Kidney epithelial cell (primary cell): ENCODE measurements around the gene ZNF148. TPM values are rescaled to one million over a fixed set of nuclear protein-coding genes. Genes with fewer than 3 reads are reported as not detected.

ENCODE experiments used
- DNase-seq: peaks from one replicate; pipeline ENCODE4 v3.0.0-alpha.2; 2010; ENCODE audit warnings: low read depth
- H3K27me3 ChIP-seq: 2 replicates; pipeline ENCODE4 v1.6.0; 2011; ENCODE audit warnings: low read length; ENCODE audit not compliant: control insufficient read depth, insufficient read depth
- H3K36me3 ChIP-seq: 2 replicates; pipeline ENCODE4 v1.5.1; 2011; ENCODE audit warnings: low read length; ENCODE audit not compliant: control insufficient read depth, insufficient read depth
- H3K4me3 ChIP-seq: 2 replicates; pipeline ENCODE4 v1.5.1; 2011; ENCODE audit warnings: low read depth, mild to moderate bottlenecking, control low read depth, low read length
- CTCF ChIP-seq: IDR thresholded peaks from 2 replicates; pipeline ENCODE4 v1.5.1; 2011; ENCODE audit warnings: mild to moderate bottlenecking, moderate library complexity, low read length, control low read depth, inconsistent platforms; ENCODE audit not compliant: insufficient read depth, poor library complexity, severe bottlenecking
- total RNA-seq: library from RNA; depleted of rRNA; stranded (reverse); fragments of >200 nt; gene quantifications from 2 replicates; pipeline ENCODE4 v1.2.3, GENCODE V29; 2015

ZNF148 gene
- total RNA-seq, 1 donor from 2014 or later = 22.8 TPM

- DNase-seq = no peak
- H3K36me3 ChIP-seq = no peaks in the 10 kb centered on the region
Measured at GRCh38 chr3:125194849-125195601, 180.1 kb downstream of the ZNF148 start.

GRCh38 chr3:125194061-125194848 is 180.9 kb downstream of the ZNF148 start:
- no peaks in the 10 kb centered on the region for H3K27me3 ChIP-seq
- H3K36me3 ChIP-seq = no peaks in the 10 kb centered on the region
- TF ChIP-seq CTCF = no peak
- no peak for DNase-seq
- no peak overlapping the region for H3K4me3 ChIP-seq

More at GRCh38 chr3:125194849-125195601, 180.1 kb downstream of the ZNF148 start:
- no peak for TF ChIP-seq CTCF
- Histone ChIP-seq H3K4me3 (no peak overlapping the region), H3K27me3 (no peaks in the 10 kb centered on the region)

DNA sequence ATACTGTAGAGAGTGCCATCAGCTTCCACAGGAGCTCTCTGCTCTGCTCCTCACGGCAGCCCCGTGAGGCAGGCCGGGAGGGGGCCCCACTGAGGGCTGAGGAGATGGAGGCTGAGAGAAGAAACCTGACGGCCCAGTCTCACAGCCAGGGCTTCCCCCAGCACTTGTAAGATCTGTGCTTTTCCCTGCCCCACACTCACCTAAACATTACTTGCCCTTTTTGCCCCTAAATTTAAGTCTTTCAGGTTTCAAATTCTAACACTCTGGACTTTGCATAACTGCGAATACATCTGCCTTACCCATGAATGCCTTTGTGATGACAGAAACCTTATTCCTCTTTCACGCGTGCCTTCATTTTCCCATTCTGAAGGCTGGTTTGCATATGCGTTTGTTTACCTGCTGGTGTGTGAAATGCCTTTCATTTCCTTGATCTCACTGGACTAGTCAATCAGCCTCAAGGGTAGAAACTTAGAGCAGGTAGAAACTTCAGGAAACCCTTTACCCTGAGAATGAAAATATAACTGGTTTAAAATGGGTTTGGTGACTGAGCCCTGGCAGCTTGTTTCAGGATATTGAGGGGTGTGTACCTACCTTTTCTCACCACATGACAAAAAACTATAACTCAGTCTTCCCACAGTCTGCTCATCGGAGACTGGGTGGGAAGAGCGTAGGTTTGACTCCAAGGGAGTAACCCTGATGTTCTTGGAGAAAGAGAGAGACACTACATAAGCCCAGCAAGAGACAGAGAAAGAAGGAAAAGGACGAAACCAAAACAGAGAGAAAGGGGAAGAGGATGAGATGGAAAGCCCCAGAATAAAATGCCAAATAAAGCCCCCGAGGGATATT is 182.7 kb downstream of the ZNF148 start:
- peak; percentile 35 for TF ChIP-seq CTCF
- peak; percentile 21 for DNase-seq
- Histone ChIP-seq H3K36me3 (no peaks in the 10 kb centered on the region), H3K27me3 (no peaks in the 10 kb centered on the region), H3K4me3 (no peak overlapping the region)

GRCh38 chr3:125191730-125192129 is 183.4 kb downstream of the ZNF148 start:
- no peaks in the 10 kb centered on the region for H3K36me3 ChIP-seq
- DNase-seq = peak; percentile 18

GRCh38 chr3:125191256-125191655 is 183.9 kb downstream of the ZNF148 start:
- no peaks in the 10 kb centered on the region for H3K27me3 ChIP-seq
- no peak for TF ChIP-seq CTCF
- H3K36me3 ChIP-seq = no peaks in the 10 kb centered on the region
- no peak overlapping the region for H3K4me3 ChIP-seq
- no peak for DNase-seq

More at GRCh38 chr3:125191730-125192129, 183.4 kb downstream of the ZNF148 start:
- no peak for TF ChIP-seq CTCF
- Histone ChIP-seq H3K4me3 (no peak overlapping the region), H3K27me3 (no peaks in the 10 kb centered on the region)
